HepG2 (cell line): Measurements from ENCODE around the gene TRIM66. TPM values are rescaled to one million over a fixed set of nuclear protein-coding genes. Genes with fewer than 3 reads are reported as not detected.
A peak's percentile ranks its signal among the peaks of the same experiment; 100 is the strongest.

Experiments used
- ATF1 ChIP-seq: IDR thresholded peaks from 2 replicates; pipeline ENCODE4 v1.6.1; 2016; ENCODE audit warnings: mild to moderate bottlenecking, control low read depth
- ERF ChIP-seq: IDR thresholded peaks from 2 replicates; pipeline ENCODE4 v1.6.1; 2018; ENCODE audit warnings: missing biosample characterization, missing genetic modification reagents
- FOXC1 ChIP-seq: sonication (generic); formaldehyde crosslinking; IDR thresholded peaks from 2 replicates; pipeline ENCODE4 v1.8.0; 2022; ENCODE audit warnings: mild to moderate bottlenecking, missing genetic modification reagents, borderline replicate concordance
- FOXJ3 ChIP-seq: sonication (generic); formaldehyde crosslinking; IDR thresholded peaks from 2 replicates; pipeline ENCODE4 v1.4.0; 2020; ENCODE audit warnings: missing genetic modification reagents, mild to moderate bottlenecking, borderline replicate concordance
- HNRNPL ChIP-seq: fragments of 200-400 bp; formaldehyde crosslinking; IDR thresholded peaks from 2 replicates; pipeline ENCODE4 v1.6.1; 2017; ENCODE audit warnings: mild to moderate bottlenecking, low read depth, low read length
- MAFF ChIP-seq: IDR thresholded peaks from 2 replicates; pipeline ENCODE4 v1.6.1; 2011; ENCODE audit warnings: low read depth, low read length, improper control_type of control experiment
- PCBP2 ChIP-seq: fragments of 200-400 bp; formaldehyde crosslinking; optimal IDR thresholded peaks from 2 replicates; pipeline ENCODE3; 2018; ENCODE audit warnings: low read length, low read depth; ENCODE audit not compliant: poor library complexity, severe bottlenecking
- SNAI1 ChIP-seq: sonication (generic); formaldehyde crosslinking; IDR thresholded peaks from 2 replicates; pipeline ENCODE4 v1.5.0; 2020; ENCODE audit warnings: mild to moderate bottlenecking, missing genetic modification reagents, borderline replicate concordance
- SRSF9 ChIP-seq: fragments of 200-400 bp; formaldehyde crosslinking; IDR thresholded peaks from 2 replicates; pipeline ENCODE4 v1.6.1; 2018; ENCODE audit warnings: borderline replicate concordance, mild to moderate bottlenecking, low read depth, low read length; ENCODE audit not compliant: insufficient read depth, poor library complexity, severe bottlenecking
- TCF12 ChIP-seq, 2 experiments: fragments of 450-650 bp in 1 of 2; sonication (generic) in 1 of 2; formaldehyde crosslinking in 1 of 2; IDR thresholded peaks; 2 replicates each; pipeline versions ENCODE4 v1.6.1 to v1.8.0; 2017 to 2022; ENCODE audit warnings: antibody characterized with exemption in 1 of 2, mild to moderate bottlenecking in 1 of 2, missing genetic modification reagents in 1 of 2, moderate library complexity in 1 of 2
- ZNF510 ChIP-seq: sonication (generic); formaldehyde crosslinking; IDR thresholded peaks from 2 replicates; pipeline ENCODE4 v1.4.0; 2020; ENCODE audit warnings: low read depth, mild to moderate bottlenecking, missing genetic modification reagents
- ZNF891 ChIP-seq: sonication (generic); formaldehyde crosslinking; IDR thresholded peaks from 2 replicates; pipeline ENCODE4 v1.5.0; 2020; ENCODE audit warnings: mild to moderate bottlenecking, missing genetic modification reagents
- polyA plus RNA-seq, 8 experiments: library from polyadenylated mRNA; depleted of rRNA in 3 of 8; stranded (reverse) in 7 of 8; unstranded in 1 of 8; fragments of >200 nt; fragmentation: Illumina TruSeq in 4 of 8; extraction: Trizol in 4 of 8; gene quantifications; 2 replicates each; pipeline versions ENCODE4 v1.2.1 to v1.2.3, GENCODE V29; 2011 to 2016; ENCODE audit warnings: low read depth in 4 of 8, missing spikeins in 1 of 8, mixed read lengths in 1 of 8; ENCODE audit not compliant: insufficient read depth in 1 of 8
- total RNA-seq, 5 experiments: library from RNA; depleted of rRNA; stranded (reverse); fragments of >200 nt; fragmentation: Illumina TruSeq; extraction: Trizol; gene quantifications; 2 replicates each; pipeline ENCODE4 v1.2.3, GENCODE V29; 2016; ENCODE audit warnings: low read depth in 1 of 5
- TF ChIP-seq, protein P1 (sequence below): IDR thresholded peaks from 2 replicates; pipeline ENCODE4 v1.4.0; 2020; ENCODE audit warnings: mild to moderate bottlenecking, missing genetic modification reagents
- TF ChIP-seq, protein P2 (sequence below): sonication (generic); formaldehyde crosslinking; IDR thresholded peaks from 2 replicates; pipeline ENCODE4 v1.4.0; 2020; ENCODE audit warnings: missing genetic modification reagents; ENCODE audit errors: not compliant biosample characterization
- TF ChIP-seq, protein P3 (sequence below): sonication (generic); formaldehyde crosslinking; IDR thresholded peaks from 2 replicates; pipeline ENCODE4 v1.9.0; 2021; ENCODE audit warnings: missing genetic modification reagents, mild to moderate bottlenecking, borderline replicate concordance
- TF ChIP-seq, protein P4 (sequence below): sonication (generic); formaldehyde crosslinking; IDR thresholded peaks from 2 replicates; pipeline ENCODE4 v1.4.0; 2020; ENCODE audit warnings: missing genetic modification reagents, mild to moderate bottlenecking, borderline replicate concordance
- TF ChIP-seq, protein P5 (sequence below): sonication (generic); formaldehyde crosslinking; IDR thresholded peaks from 2 replicates; pipeline ENCODE4 v1.8.1; 2022; ENCODE audit warnings: mild to moderate bottlenecking, missing genetic modification reagents
- TF ChIP-seq, protein P6 (sequence below): sonication (generic); formaldehyde crosslinking; IDR thresholded peaks from 2 replicates; pipeline ENCODE4 v1.4.0; 2020; ENCODE audit warnings: low read depth, mild to moderate bottlenecking, missing genetic modification reagents

TRIM66 gene
- total and polyA plus RNA-seq, 2 of the 13 experiments (the other 11 are each of a cell fraction or from before 2014, with no cell fraction given): 4.9 to 6.1 TPM

DNA sequence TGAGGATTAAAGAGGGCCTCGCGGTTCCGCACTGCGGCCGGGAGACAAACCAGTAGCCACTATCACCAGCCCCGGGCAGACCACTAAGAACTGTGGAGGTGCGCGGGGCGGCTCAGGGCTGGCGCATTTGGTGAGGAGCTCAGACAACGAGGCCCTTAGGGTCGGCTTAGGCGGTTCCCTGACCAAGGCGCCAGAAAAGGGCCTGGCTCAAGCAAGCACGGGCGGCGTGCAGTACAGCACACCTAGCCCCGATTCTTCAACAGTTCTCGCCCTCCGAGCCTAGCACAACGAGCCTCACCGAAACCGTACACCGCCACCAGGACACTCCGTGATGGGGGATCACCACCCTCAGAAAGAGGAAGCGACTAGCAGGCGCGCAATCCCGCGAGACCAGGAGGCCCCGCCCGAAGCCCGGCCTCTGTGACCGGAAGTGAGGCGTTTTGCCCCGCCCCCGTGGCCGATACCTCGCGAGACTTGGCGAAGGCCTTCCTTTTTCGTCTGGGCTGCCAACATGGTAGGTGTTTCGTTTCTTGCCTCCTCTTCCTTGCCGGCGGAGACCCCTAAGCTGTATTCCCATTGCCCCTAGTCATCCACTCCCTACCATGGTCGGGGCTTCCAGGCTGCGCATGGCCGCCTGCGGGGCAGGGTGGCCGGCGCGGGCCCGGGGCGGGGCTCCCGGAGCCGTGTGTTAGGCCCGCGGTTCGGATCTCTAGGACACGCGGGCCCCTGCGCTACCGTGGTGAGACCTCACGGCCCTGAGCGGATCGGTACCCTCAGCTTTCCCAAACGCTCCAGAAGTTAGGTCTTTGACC is at the start of gene TRIM66, which contains the start of gene RPL27A (continued):
- TF ChIP-seq, protein P1, sequence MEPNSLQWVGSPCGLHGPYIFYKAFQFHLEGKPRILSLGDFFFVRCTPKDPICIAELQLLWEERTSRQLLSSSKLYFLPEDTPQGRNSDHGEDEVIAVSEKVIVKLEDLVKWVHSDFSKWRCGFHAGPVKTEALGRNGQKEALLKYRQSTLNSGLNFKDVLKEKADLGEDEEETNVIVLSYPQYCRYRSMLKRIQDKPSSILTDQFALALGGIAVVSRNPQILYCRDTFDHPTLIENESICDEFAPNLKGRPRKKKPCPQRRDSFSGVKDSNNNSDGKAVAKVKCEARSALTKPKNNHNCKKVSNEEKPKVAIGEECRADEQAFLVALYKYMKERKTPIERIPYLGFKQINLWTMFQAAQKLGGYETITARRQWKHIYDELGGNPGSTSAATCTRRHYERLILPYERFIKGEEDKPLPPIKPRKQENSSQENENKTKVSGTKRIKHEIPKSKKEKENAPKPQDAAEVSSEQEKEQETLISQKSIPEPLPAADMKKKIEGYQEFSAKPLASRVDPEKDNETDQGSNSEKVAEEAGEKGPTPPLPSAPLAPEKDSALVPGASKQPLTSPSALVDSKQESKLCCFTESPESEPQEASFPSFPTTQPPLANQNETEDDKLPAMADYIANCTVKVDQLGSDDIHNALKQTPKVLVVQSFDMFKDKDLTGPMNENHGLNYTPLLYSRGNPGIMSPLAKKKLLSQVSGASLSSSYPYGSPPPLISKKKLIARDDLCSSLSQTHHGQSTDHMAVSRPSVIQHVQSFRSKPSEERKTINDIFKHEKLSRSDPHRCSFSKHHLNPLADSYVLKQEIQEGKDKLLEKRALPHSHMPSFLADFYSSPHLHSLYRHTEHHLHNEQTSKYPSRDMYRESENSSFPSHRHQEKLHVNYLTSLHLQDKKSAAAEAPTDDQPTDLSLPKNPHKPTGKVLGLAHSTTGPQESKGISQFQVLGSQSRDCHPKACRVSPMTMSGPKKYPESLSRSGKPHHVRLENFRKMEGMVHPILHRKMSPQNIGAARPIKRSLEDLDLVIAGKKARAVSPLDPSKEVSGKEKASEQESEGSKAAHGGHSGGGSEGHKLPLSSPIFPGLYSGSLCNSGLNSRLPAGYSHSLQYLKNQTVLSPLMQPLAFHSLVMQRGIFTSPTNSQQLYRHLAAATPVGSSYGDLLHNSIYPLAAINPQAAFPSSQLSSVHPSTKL (CRISPR knock-in tag): peak; percentile 16; the same call in 1 of the 2 replicates
- TF ChIP-seq ERF (CRISPR knock-in tag) (peak; percentile 77), FOXJ3 (CRISPR knock-in tag) (peak; percentile 60; the same call in 1 of the 2 replicates), PCBP2 (no peak), ZNF891 (peak; percentile 74; the same call in 1 of the 2 replicates), FOXC1 (peak; percentile 80; the same call in 1 of the 2 replicates), ZNF510 (no peak), ATF1 (CRISPR knock-in tag) (no peak), MAFF (no peak), HNRNPL (peak; percentile 81; the same call in 1 of the 2 replicates), SNAI1 (CRISPR knock-in tag) (no peak), TCF12 (IDR thresholded peaks at IDR 0.05) (no peak), TCF12 (CRISPR knock-in tag; IDR thresholded peaks at IDR 0.05) (peak; percentile 71), SRSF9 (no peak)
- TF ChIP-seq, protein P2, sequence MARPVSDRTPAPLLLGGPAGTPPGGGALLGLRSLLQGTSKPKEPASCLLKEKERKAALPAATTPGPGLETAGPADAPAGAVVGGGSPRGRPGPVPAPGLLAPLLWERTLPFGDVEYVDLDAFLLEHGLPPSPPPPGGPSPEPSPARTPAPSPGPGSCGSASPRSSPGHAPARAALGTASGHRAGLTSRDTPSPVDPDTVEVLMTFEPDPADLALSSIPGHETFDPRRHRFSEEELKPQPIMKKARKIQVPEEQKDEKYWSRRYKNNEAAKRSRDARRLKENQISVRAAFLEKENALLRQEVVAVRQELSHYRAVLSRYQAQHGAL: peak; percentile 5
- TF ChIP-seq, protein P3, sequence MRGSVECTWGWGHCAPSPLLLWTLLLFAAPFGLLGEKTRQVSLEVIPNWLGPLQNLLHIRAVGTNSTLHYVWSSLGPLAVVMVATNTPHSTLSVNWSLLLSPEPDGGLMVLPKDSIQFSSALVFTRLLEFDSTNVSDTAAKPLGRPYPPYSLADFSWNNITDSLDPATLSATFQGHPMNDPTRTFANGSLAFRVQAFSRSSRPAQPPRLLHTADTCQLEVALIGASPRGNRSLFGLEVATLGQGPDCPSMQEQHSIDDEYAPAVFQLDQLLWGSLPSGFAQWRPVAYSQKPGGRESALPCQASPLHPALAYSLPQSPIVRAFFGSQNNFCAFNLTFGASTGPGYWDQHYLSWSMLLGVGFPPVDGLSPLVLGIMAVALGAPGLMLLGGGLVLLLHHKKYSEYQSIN (CRISPR knock-in tag): peak; percentile 65; the same call in 1 of the 2 replicates
- TF ChIP-seq, protein P4, sequence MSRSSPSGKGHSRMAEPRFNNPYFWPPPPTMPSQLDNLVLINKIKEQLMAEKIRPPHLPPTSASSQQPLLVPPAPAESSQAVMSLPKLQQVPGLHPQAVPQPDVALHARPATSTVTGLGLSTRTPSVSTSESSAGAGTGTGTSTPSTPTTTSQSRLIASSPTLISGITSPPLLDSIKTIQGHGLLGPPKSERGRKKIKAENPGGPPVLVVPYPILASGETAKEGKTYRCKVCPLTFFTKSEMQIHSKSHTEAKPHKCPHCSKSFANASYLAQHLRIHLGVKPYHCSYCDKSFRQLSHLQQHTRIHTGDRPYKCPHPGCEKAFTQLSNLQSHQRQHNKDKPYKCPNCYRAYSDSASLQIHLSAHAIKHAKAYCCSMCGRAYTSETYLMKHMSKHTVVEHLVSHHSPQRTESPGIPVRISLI (CRISPR knock-in tag): no peak
- TF ChIP-seq, protein P5, sequence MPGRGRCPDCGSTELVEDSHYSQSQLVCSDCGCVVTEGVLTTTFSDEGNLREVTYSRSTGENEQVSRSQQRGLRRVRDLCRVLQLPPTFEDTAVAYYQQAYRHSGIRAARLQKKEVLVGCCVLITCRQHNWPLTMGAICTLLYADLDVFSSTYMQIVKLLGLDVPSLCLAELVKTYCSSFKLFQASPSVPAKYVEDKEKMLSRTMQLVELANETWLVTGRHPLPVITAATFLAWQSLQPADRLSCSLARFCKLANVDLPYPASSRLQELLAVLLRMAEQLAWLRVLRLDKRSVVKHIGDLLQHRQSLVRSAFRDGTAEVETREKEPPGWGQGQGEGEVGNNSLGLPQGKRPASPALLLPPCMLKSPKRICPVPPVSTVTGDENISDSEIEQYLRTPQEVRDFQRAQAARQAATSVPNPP (CRISPR knock-in tag): no peak
- TF ChIP-seq, protein P6, sequence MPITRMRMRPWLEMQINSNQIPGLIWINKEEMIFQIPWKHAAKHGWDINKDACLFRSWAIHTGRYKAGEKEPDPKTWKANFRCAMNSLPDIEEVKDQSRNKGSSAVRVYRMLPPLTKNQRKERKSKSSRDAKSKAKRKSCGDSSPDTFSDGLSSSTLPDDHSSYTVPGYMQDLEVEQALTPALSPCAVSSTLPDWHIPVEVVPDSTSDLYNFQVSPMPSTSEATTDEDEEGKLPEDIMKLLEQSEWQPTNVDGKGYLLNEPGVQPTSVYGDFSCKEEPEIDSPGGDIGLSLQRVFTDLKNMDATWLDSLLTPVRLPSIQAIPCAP (CRISPR knock-in tag): no peak
